Measurements from ENCODE around the gene SNX13. TPM values are rescaled to one million over a fixed set of nuclear protein-coding genes. Genes with fewer than 3 reads are reported as not detected.

Gene SNX13
- total and polyA plus RNA-seq, 9 of the 15 experiments (the other 6 are each of a cell fraction or from before 2014, with no cell fraction given): 5.6 to 33.2 (median 25.4) TPM

DNA sequence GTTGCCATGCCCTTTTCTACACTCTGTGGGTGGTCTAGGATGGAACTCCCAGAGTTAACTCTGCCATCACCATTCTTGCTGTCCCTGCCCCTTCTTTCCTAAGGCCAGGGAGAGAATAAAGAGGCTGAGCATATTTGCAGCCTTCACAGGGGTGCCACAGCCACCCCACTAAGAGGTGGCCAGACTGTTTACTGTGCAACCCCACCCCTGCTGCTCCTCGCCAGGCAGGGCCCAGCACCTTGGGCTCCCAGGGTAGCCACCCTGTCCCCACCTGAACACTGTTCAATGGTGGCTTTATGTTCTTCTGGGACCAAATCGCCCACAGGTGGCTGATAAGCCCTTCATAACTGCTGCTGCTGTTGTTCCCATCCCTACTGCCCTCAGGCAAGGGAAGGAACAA is 198.9 kb downstream of the SNX13 start (continued):
- TF ChIP-seq, protein P1, sequence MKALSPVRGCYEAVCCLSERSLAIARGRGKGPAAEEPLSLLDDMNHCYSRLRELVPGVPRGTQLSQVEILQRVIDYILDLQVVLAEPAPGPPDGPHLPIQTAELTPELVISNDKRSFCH (CRISPR knock-in tag; IDR thresholded peaks at IDR 0.05): no peak
- TF ChIP-seq, protein P1 (tag; IDR thresholded peaks at IDR 0.05): no peak
- TF ChIP-seq BMI1 (IDR thresholded peaks at IDR 0.05; ENCODE audit: low read length) (no peak), YBX1 (IDR thresholded peaks at IDR 0.05) (no peak), TFAM (CRISPR knock-in tag; conservative IDR thresholded peaks at IDR 0.05) (no peak), ZFP1 (CRISPR knock-in tag; IDR thresholded peaks at IDR 0.05) (no peak), NUFIP1 (IDR thresholded peaks at IDR 0.05; ENCODE audit: partially characterized antibody) (no peak), PTBP1 (IDR thresholded peaks at IDR 0.05; ENCODE audit: low read depth, low read length) (no peak), HLTF (IDR thresholded peaks at IDR 0.05) (no peak), TOE1 (IDR thresholded peaks at IDR 0.05; ENCODE audit: borderline replicate concordance) (no peak), TOE1 (CRISPR knock-in tag; IDR thresholded peaks at IDR 0.05; ENCODE audit: borderline replicate concordance, low read depth) (no peak)

Other genes starting within 250 kb of the SNX13 start
- not detected in 2 replicates for gene PRPS1L1, start 87.4 kb upstream of the SNX13 start, total RNA-seq (2014; rRNA removed)
- not detected in 2 replicates for gene PRPS1L1, start 87.4 kb upstream of the SNX13 start, total RNA-seq (2014; rRNA removed; fragmentation: Illumina TruSeq; extraction: Trizol)
- not detected in 2 replicates for gene PRPS1L1, start 87.4 kb upstream of the SNX13 start, total RNA-seq (2015; rRNA removed; fragmentation: Illumina TruSeq; extraction: Trizol)
- not detected in 2 replicates for gene PRPS1L1, start 87.4 kb upstream of the SNX13 start, total RNA-seq (2021)
- 0.07 TPM in 1 of 2 replicates, not detected in the other for gene PRPS1L1, start 87.4 kb upstream of the SNX13 start, polyA plus RNA-seq (2011; rRNA removed)
- gene PRPS1L1, start 87.4 kb upstream of the SNX13 start, polyA plus RNA-seq (2014; fragmentation: Illumina TruSeq; extraction: Trizol): not detected in 2 replicates
- under 1 TPM in 1 of 2 experiments, not detected in 1; 0.10 TPM for gene PRPS1L1, start 87.4 kb upstream of the SNX13 start, polyA plus RNA-seq (2014; fragmentation: Nextera tagmentation; extraction: Ambion mirVana)
- gene PRPS1L1, start 87.4 kb upstream of the SNX13 start, polyA plus RNA-seq (2014; rRNA removed): 0.08 TPM in 1 of 2 replicates, not detected in the other

Measured in K562 (cell line).